Muscle of arm (tissue), 14 donors: ENCODE data around the gene PEX12. TPM values are rescaled to one million over a fixed set of nuclear protein-coding genes. Genes with fewer than 3 reads are reported as not detected.
A peak's percentile ranks its signal among the peaks of the same experiment; 100 is the strongest.
"Not testable (repeated sequence)": the region's sequence is repeated elsewhere in the genome, so short reads cannot be mapped to it uniquely, and the experiment has no call there.

Experiments used
- DNase-seq: peaks from one replicate; pipeline ENCODE4 v3.0.0-alpha.2; 2013
- long read RNA-seq, 11 donors: transcript quantifications; one replicate each; lab custom pipeline, GENCODE V29; 2026
- polyA plus RNA-seq, 12 donors: library from polyadenylated mRNA; unstranded; fragments of 120-200 nt; gene quantifications; one replicate each; pipeline ENCODE4 v1.2.1, GENCODE V29; 2013; ENCODE audit not compliant: insufficient read length in 12 of 12

The PEX12 gene
- 10 to 100 TPM in 1 of 12 donors, 1 to 10 TPM in 10, not detected in 1; 5.2 to 10.4 (median 8.0) TPM for polyA plus RNA-seq
- long read RNA-seq, donor 1, partial matches to known transcripts = 0 of 2 reads
- long read RNA-seq, donor 1, other reads (novel, unspliced or antisense) = 0 of 2 reads
- long read RNA-seq, donor 2, partial matches to known transcripts = 19 of 30 reads
- long read RNA-seq, donor 2, other reads (novel, unspliced or antisense) = 8 of 30 reads
- long read RNA-seq, donor 3, partial matches to known transcripts = 0 of 2 reads
- long read RNA-seq, donor 3, other reads (novel, unspliced or antisense) = 0 of 2 reads
- long read RNA-seq, donor 4, partial matches to known transcripts = 0 of 2 reads
- long read RNA-seq, donor 4, other reads (novel, unspliced or antisense) = 0 of 2 reads
- long read RNA-seq, donor 5, partial matches to known transcripts = 0 of 3 reads
- long read RNA-seq, donor 5, other reads (novel, unspliced or antisense) = 0 of 3 reads
- long read RNA-seq, donor 6, partial matches to known transcripts = 0 of 1 reads
- long read RNA-seq, donor 6, other reads (novel, unspliced or antisense) = 0 of 1 reads
- long read RNA-seq, donor 7 = 0 reads
- long read RNA-seq, donor 8, partial matches to known transcripts = 0 of 3 reads
- long read RNA-seq, donor 8, other reads (novel, unspliced or antisense) = 0 of 3 reads
- long read RNA-seq, donor 9, partial matches to known transcripts = 0 of 2 reads
- long read RNA-seq, donor 9, other reads (novel, unspliced or antisense) = 0 of 2 reads
- long read RNA-seq, donor 10, partial matches to known transcripts = 0 of 1 reads
- long read RNA-seq, donor 10, other reads (novel, unspliced or antisense) = 0 of 1 reads
- long read RNA-seq, donor 11 = 0 reads

DNA sequence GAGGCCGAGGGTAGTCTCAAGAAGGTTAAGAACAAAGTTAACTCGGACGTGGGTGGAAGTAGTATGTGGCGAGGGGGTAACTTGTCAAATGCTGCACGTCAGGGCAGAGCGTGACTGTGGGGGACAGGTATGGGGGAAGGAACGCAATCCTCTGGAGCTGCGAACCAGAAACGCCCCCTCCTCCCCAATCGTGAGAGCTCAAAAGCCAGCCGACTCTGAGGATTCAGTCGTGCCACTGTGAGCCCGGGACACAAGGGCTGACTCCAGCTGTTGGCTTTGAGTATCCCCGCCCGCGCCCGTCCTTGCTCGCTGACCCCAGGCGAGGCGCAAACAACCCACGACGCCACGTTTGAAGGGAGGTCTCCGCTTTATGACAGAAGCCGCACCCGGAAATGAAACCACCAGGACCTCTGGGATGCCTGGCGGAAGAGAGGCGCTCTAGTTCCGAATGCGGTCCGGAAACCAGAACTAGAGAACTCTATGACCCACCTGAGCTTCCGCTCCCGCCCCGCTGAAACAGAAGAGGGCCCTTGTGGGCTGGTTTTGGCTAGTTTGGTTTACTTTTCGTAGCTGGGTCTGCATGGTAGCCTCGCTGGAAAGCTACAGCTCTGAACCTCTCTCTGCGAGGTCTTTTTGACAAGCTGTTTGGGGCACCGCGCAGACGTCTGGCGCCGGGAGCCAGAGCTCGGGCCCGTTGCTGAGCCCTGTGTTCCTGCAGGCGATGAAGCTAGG is at the start of gene PEX12:
Gene PEX12 (minus strand): TSS at position 375 of the 732 bp plus-strand sequence. CDS start 550 bp downstream, outside the sequence.
- peak; percentile 94 for DNase-seq

DNA sequence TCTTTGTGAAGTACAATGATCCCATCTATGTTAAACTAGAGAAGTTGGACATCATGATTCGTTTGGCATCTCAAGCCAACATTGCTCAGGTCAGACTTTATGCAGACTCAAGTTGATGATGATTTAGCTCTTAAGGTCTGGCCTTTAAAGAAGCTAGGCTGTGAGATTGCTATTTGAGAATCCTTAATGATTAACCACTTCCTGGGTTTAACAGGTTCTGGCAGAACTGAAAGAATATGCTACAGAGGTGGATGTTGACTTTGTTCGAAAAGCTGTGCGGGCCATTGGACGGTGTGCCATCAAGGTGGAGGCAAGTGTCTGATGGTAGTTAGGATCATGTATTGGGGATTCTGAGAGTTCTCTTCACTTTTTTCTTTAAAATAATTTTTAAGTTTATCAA is 49.0 kb upstream of the PEX12 start:
- no peak for DNase-seq

DNA sequence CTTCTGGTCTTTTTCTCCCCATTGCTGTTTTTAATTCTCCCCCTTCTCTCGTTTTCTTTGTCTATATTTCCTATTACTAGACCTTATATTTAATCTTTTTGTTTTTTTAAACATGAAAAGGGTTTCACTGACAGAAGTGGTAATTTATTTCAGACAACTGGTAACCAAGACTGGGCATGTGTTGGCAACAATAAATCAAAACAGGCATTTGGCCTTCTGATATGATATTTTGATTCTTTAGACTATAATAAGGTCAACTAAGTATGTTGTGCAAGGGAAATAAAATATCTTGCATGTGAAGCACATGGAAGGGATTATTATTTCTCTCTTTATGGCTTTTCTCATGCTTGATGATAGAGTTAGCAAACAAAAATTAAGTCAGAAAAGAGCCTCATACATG is 43.4 kb upstream of the PEX12 start:
- no peak for DNase-seq

DNA sequence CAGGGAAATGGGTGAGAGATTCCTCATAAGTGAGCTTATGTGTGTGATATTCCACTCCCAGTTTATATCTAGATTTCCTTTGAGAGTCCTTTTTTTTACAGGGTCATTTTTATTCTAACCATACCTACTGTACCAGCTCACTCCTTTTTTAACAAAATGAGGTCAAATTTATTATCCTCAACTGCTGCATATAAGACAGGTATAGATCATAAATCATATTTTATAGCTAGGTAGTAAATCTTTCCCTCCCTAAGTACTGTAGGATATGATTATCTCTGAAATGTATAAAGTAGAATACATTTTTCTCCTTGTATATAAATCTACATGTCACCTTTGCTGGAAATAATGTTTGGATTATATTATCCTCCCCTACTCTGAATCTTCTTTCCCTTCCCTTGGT is 40.3 kb upstream of the PEX12 start:
- DNase-seq = no peak

DNA sequence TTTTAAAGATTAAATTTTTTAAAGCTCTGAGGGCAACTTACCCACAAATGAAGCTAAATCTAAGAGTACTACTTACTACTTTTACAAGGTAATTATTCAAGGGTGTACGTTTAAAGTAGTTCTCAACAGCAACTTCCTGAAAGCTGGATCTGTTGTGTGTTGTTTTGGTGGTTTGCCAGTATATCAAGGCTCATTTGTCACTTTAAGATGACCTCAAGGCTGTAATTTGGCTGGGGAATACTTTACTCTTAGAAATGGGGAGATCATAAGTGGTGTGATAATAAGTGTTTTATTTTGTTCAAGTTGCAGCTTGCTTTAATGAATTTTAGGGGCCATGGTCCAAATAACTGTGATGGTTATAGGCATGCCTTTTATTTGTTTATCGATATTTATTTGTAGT is 39.1 kb upstream of the PEX12 start:
- no peak for DNase-seq

DNA sequence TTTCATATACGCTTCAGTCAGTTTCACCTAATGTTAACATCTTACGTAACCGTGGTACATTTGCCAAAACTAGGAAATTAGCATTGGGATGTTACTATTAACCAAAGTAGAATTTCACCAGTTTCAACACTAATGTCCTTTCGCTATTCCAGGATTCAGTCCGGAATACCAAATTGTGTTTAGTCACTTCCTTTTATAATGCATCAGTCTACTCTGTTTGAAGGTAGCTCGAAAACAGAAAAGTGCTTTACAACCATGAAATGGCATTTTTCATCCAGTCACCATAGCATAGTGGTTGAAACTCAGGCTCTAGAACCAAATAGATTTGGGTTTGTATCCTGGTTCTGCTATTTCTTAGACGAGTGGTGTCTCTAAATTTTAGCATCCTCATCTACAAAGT is 38.2 kb upstream of the PEX12 start:
- no peak for DNase-seq

DNA sequence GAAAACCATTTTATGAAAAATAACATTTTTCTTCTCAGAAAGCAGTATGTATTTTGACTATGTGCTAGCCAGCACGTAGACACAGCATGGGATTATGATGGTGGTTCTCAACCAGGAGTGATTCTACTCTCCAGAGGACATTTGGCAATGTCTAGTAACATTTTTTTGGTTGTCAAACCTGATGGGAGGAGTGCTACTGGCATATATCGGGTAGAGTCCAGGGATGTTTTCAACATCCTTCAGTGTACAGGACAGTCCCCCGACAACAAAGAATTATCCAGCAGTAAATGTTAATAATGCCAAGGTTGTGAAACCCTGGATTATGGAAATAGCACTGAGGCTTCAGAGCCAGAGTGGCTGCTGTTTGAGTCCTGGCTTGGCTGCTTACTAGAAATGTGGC is 36.4 kb upstream of the PEX12 start:
- no peak for DNase-seq

DNA sequence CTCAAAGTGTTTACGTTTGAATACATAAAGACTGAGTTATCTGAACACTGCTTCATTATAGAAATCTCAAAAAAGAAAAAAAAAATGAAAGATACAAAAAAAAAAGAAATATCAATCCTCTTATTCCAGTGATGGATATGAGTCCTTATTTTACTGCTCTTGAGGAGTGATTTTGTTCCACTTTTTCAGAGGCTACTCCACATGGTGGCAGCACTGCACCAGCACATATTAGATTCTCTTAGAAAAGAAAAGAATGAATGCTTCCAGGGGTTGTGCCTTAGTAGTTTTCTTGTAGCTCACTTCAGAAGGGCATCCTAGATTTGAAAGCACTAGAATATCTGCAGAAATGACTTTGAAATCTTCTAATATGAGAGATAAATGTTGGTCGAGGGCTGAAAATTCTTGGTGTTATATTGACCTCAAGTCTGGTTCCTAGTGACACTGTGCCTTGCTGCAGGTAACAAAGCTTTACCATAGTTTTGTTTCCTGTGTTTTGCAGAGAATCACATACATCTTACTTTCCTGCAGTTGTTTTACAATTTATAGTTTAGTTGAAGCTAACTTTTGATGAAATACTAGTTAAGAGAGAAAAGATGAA is 34.7 kb upstream of the PEX12 start:
- peak; percentile 18 for DNase-seq

DNA sequence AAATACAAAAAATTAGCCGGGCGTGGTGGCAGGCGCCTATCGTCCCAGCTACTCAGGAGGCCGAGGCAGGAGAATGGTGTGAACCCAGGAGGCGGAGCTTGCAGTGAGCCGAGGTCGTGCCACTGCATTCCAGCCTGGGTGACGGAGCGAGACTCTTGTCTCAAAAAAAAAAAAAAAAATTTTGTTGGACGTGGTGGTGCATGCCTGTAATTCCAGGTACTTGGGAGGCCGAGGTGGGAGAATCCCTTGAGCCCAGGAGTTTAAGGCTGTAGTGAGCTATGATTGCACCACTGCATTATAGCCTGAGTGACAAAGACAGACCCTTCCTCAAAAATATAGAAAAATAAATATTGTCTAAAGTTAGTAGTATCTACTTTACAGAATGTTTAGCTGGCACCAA is 32.4 kb upstream of the PEX12 start:
- not testable (repeated sequence) for DNase-seq

DNA sequence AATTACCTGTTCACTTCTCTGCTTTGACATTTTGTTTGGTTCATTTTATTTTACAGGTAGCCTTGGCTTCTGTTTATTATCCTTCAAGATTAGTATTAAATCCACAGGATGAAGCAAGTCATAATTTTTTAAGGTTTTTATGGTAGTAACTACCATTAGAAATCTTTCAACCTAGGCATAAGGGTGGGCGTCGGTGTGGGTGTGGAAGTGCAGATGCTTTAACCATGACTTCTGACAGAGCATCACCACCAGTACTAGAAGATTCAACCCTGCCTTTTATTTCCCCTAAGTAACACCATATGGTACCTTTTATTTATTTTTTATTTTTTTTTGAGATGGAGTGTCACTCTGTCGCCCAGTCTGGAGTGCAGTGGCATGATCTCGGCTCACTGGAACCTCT is 31.5 kb upstream of the PEX12 start:
- no peak for DNase-seq

DNA sequence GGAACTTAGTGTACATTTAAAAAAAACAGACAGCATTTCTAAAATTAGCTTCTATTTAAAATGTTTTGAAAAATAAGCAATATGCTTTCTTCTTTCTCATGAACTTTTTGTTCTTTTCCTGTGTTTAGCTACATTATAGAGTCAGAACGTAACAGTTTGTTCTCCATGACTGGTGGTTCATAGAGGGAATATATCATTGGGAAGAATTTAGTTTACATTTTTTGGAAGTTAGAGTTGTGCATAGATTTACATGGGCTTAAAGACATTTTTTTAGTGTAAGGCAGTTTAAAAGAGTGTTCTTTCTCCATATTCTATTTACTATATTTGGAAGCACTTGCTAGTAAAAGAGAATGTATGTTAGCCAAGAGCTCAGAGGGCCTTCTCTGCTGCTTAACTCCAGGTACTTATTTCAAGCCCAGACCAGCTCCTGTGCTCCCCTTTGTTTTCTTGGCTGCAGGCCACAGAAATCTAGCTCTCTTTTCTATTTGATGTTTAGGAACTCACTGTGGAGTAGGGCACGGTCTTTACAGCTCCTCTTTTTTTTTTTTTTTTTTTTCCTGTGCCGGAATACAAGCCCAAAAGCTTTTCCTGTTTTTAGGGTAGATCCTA is 29.0 kb upstream of the PEX12 start:
- no peak for DNase-seq

DNA sequence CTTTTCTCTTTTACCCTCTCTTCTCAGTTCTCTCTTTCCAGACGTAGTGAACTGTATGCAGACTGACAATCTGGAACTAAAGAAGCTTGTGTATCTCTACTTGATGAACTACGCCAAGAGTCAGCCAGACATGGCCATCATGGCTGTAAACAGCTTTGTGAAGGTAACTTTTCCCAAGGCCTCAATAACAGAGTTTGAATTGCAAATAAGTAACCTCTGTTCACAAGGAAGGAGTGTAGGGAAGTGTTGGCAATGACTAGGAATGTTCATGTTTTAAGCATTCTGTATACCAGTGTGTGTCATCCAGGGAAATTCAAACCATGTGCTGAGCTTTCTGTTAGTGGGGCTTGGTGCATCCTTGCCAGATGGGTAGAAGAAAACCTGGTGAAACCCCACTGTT is 27.3 kb upstream of the PEX12 start:
- no peak for DNase-seq

DNA sequence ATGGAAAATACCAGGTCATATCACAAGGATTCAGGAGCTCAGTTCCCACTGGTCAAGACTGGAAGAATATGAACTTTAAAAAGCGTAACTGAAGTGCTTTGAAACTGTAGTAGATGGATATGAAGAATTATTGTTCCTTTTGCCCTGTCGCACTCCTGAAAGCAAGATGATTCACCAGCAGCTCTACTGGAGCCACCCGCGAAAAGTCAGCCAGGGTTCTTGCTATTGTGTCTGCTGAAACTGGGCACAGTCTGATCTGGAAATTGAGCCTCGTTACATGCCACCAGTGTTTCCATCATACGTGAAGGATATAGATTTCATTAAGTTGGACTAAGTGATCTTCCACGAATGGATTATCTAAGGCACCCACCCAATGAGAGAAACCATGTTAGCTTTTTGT is 25.3 kb upstream of the PEX12 start:
- DNase-seq = no peak

DNA sequence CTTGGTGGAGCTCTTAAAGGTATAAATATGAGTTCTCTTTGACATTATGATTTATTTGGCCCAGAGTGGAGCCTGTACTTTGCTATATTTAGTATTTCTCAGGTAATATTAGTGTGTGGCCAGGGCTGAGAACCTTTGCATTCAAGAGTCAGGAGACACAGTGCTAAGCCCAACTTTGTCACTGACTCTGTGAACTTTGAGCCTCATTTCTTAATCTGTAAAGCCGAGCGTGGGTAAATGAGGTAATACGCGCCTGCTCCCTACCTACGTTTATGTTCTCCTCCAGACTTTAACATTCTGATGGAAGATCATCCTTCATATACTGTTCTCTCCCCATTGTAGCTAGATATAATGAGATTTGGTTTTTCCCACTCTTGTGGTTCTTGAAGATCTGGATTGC is 19.2 kb upstream of the PEX12 start:
- no peak for DNase-seq

DNA sequence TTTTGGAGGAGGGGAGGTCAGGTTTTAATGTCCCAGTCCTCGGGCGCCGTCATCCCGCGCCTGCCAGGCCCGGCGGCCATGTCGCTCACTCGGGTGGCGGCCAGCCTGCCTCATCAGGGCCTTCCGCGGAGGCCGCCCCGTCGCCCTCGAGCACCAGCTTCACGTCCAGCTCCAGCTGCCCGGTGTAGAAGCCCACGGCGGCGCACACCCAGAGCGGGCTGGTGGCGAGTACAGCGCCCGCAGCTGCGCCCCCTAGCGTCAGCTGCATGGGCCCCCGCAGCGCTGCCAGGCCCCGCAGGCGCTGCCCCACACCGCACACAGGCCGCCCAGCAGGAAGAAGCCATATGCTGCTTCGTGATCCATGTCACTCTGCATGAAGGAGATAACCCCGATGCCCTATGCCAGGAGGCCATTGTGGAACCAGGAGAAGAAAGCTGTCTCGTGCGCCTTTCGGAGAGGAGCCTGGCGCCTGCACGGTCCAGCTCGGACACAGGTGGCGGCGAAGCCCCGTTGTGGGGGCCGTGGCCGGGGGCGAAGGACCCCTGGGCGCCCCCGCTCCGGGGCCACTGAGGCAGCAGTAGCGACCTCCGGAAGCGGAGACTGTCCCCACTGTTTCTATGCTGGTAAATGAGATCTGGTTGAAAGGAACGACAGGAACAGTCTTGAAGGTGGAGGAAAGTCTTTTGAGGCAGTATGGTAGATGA is 18.3 kb upstream of the PEX12 start:
- no peak for DNase-seq

DNA sequence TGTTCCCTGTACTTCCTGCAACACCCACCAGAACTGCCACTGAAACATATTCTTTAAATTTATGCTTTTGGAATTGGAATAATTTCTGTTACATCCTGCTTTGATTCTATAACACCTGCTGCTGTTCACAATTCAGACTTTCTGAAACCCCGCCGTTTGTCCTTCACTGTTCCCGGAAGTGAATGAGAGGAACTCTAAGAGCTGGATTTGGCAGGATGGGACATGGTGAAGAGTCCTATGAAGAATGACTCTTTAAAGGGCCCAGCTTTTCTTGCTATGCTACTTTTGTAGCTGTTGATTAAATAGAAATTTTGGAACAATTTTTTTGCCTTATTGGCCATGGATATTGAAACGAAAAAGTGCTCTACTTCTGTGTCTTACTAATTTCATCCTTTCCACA is 17.7 kb upstream of the PEX12 start:
- no peak for DNase-seq

DNA sequence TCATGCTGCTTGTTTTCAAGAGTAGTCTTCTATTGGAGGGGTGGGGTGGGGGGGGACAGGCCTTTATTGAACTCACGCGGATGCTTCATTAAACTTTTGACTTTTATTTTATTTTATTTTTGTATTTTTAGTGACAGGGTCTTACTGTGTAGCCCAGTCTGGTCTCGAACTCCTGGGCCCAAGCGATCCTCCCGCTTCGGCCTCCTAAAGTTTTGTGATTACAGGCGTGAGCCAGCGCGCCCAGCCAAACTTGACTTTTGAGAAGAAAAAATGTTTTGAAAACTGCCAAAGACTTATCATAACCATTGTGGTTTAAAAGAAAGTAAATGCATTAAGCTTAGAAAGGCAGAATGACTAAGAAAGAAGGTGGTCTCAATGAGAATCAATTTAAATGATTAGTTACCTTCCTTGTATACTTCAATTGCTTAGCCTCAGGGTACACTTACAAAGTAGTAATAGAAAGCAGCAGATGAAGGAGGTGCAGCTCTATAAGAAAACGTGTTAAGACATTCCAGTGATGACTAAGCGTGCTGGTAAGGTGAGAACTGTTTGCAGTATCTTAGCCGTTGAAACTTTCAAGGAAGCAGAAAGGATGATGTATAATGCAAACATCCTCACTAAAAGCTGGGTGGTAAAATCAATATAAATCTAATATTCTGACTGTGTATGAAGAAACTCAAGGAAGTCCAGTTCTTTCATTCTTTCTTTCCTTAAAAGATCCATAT is 10.0 kb upstream of the PEX12 start:
- DNase-seq = no peak

DNA sequence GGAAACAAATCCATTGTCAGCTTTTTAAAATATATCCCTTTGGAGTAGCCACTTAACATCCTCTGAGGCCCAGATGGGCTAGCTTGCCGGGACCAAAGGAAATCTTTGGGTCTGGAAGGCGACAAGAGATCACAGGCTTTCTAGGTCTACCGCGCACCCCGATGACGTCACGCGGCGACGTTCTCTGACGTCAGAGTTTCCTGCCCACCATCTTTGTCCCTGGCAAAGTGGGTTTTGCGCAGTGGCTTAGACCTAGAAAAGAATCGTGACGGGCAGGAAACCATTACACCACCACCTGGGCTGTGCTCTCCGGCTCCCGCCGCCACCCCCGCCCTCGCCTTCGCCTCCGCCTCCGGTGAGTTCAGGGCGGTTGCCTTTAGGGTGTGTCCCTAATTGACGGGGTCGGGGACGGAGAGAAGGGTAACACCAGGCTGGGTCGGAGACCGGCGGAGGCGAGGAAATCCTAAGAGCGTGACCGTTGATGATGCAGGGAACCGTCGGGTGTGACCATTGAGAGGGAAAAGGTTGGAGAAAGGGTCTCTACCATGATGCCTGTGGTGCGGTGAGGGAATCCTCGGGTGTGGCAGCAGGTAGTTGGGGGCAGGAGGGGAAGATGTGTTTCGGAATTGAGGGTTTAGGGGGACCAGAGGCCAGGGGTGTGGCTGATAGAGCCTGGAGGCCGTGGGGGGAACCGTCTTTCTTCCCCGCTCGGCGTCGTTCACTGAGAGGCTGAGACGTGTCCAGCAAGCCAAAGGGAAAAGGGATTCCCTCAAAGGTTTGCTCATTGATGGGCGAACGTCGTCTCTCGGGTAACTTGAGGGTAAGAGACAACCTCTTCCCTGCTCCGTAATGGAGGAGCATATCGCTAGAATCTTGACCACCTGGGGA is 8.9 kb upstream of the PEX12 start, which contains the start of gene AP2B1:
Gene AP2B1 (plus strand): TSS at position 249 of the 888 bp plus-strand sequence. CDS start 6,709 bp downstream, outside the sequence.
- DNase-seq = peak; percentile 99

DNA sequence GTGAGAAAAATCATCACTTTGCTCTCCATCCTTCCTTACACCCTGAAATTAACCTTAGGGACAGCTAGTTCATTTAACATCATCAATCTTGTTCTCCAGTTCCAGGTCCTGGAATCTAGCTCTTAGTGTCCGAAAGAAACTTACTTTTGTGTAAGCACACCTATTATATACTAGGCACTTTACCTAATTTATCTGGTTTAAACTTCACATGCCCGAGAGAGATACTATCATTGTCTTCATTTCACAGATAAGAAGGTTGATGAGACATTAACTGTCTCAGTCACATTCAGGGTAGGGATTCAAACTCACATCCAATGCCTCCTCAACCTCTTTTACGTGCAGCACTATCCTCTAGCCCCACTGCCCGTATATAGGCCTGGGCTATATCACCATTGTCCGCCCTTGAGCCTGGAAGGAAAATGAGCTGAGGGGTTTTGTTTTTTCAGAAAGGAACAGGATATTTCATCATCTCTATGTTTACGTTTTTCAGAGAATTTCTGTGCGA is 8.2 kb upstream of the PEX12 start:
- no peak for DNase-seq
